GM18873 (cell line): ENCODE results near the gene CRYBB1.

Source experiments
- ATAC-seq: cut with Tn5 transposase; IDR thresholded peaks from one replicate; pipeline ENCODE4 v1.9.1; 2021; ENCODE audit warnings: mild to moderate bottlenecking, moderate library complexity, moderate number of reproducible peaks; ENCODE audit not compliant: unreplicated experiment, low FRiP score

Gene CRYBB1

GRCh38 chr22:26581633-26582168 is 36.1 kb downstream of the CRYBB1 start:
- ATAC-seq = no peak

- no peak for ATAC-seq
These were observed 36.8 kb downstream of the CRYBB1 start for GRCh38 chr22:26581026-26581425.

GRCh38 chr22:26580240-26580962 is 37.4 kb downstream of the CRYBB1 start:
- ATAC-seq = no peak

- no peak for ATAC-seq
These were observed 38.4 kb downstream of the CRYBB1 start for GRCh38 chr22:26579331-26579886.

- ATAC-seq = no peak
These were observed 40.7 kb downstream of the CRYBB1 start for GRCh38 chr22:26577081-26577480.

GRCh38 chr22:26576026-26576680 is 41.7 kb downstream of the CRYBB1 start:
- ATAC-seq = no peak

GRCh38 chr22:26574001-26574723 is 43.7 kb downstream of the CRYBB1 start:
- no peak for ATAC-seq

- no peak for ATAC-seq
These were observed 44.7 kb downstream of the CRYBB1 start for GRCh38 chr22:26573026-26573662.

- no peak for ATAC-seq
These were observed 46.8 kb downstream of the CRYBB1 start for GRCh38 chr22:26570864-26571525.

- ATAC-seq = no peak
These were observed 47.7 kb downstream of the CRYBB1 start for GRCh38 chr22:26570115-26570514.

- ATAC-seq = no peak
These were observed 49.6 kb downstream of the CRYBB1 start for GRCh38 chr22:26568207-26568706.

GRCh38 chr22:26567610-26568009 is 50.2 kb downstream of the CRYBB1 start:
- ATAC-seq = no peak

GRCh38 chr22:26566994-26567393 is 50.8 kb downstream of the CRYBB1 start:
- ATAC-seq = no peak

GRCh38 chr22:26565889-26566288 is 51.9 kb downstream of the CRYBB1 start:
- ATAC-seq = no peak

GRCh38 chr22:26565181-26565580 is 52.6 kb downstream of the CRYBB1 start:
- ATAC-seq = no peak

GRCh38 chr22:26564672-26565071 is 53.2 kb downstream of the CRYBB1 start:
- no peak for ATAC-seq

GRCh38 chr22:26564181-26564580 is 53.6 kb downstream of the CRYBB1 start:
- no peak for ATAC-seq

GRCh38 chr22:26563022-26563421 is 54.8 kb downstream of the CRYBB1 start:
- ATAC-seq = no peak

GRCh38 chr22:26561756-26562417 is 55.9 kb downstream of the CRYBB1 start:
- ATAC-seq = no peak
